Neuronal stem cell (in vitro differentiated cells): ENCODE data around the gene PRKD1.

ENCODE experiments used
- DNase-seq: peaks from one replicate; pipeline ENCODE4 v3.0.0-alpha.2; 2013; ENCODE audit warnings: low spot score
- H2AFZ ChIP-seq: one replicate; pipeline ENCODE4 v1.6.1; 2013; ENCODE audit warnings: mild to moderate bottlenecking, low read length, inconsistent platforms
- H2AK5ac ChIP-seq: 2 replicates; pipeline ENCODE4 v1.6.1; 2013; ENCODE audit warnings: low read depth, mild to moderate bottlenecking, inconsistent platforms, low read length, moderate library complexity, mixed read lengths
- H2BK120ac ChIP-seq: 2 replicates; pipeline ENCODE4 v1.6.1; 2013; ENCODE audit warnings: low read depth, mild to moderate bottlenecking, inconsistent platforms, low read length, moderate library complexity, mixed read lengths
- H2BK12ac ChIP-seq: one replicate; pipeline ENCODE4 v1.6.1; 2013; ENCODE audit warnings: low read length, inconsistent platforms
- H2BK15ac ChIP-seq: 2 replicates; pipeline ENCODE4 v1.6.1; 2013; ENCODE audit warnings: mild to moderate bottlenecking, low read length, inconsistent platforms, mixed read lengths
- H2BK5ac ChIP-seq: one replicate; pipeline ENCODE4 v1.6.1; 2013; ENCODE audit warnings: inconsistent platforms, mild to moderate bottlenecking, low read length, moderate library complexity
- H3K14ac ChIP-seq: one replicate; pipeline ENCODE4 v1.6.1; 2013; ENCODE audit warnings: low read length, inconsistent platforms
- H3K18ac ChIP-seq: 2 replicates; pipeline ENCODE4 v1.6.1; 2013; ENCODE audit warnings: low read length, inconsistent platforms
- H3K23ac ChIP-seq: 2 replicates; pipeline ENCODE4 v1.6.1; 2013; ENCODE audit warnings: low read depth, mild to moderate bottlenecking, mixed read lengths, low read length, inconsistent platforms; ENCODE audit not compliant: poor library complexity
- H3K27ac ChIP-seq: replicated peaks from 3 replicates; pipeline ENCODE4 v1.5.1; 2013; ENCODE audit warnings: low read length, inconsistent platforms
- H3K27me3 ChIP-seq, 3 experiments: 2 replicates each; pipeline ENCODE4 v1.6.1; 2013; ENCODE audit warnings: low read length in 3 of 3, mild to moderate bottlenecking in 2 of 3, inconsistent platforms in 1 of 3, low read depth in 1 of 3, mixed read lengths in 1 of 3, moderate library complexity in 1 of 3; ENCODE audit not compliant: control insufficient read depth in 3 of 3, insufficient read depth in 3 of 3
- H3K36me3 ChIP-seq, 2 donors: replicated peaks in 1 of 2; 2 replicates each; pipeline ENCODE4 v1.6.1; 2013; ENCODE audit warnings: low read length in 2 of 2; ENCODE audit not compliant: control insufficient read depth in 2 of 2, insufficient read depth in 2 of 2
- H3K4ac ChIP-seq: 2 replicates; pipeline ENCODE4 v1.6.1; 2013; ENCODE audit warnings: inconsistent platforms, mild to moderate bottlenecking, low read length, moderate library complexity
- H3K4me1 ChIP-seq, 2 donors: 1 replicate in 1 of 2; 2 replicates in 1 of 2; pipeline ENCODE4 v1.6.1; 2013; ENCODE audit warnings: low read length in 2 of 2, low read depth in 1 of 2; ENCODE audit not compliant: control insufficient read depth in 2 of 2, insufficient read depth in 1 of 2
- H3K4me2 ChIP-seq: one replicate; pipeline ENCODE4 v1.6.1; 2013; ENCODE audit warnings: mild to moderate bottlenecking, low read length, inconsistent platforms; ENCODE audit not compliant: insufficient read depth, poor library complexity, severe bottlenecking
- H3K4me3 ChIP-seq, 2 donors: 2 replicates each; pipeline ENCODE4 v1.5.1; 2013; ENCODE audit warnings: low read length in 2 of 2, mild to moderate bottlenecking in 2 of 2, inconsistent platforms in 1 of 2, moderate library complexity in 1 of 2
- H3K79me1 ChIP-seq: one replicate; pipeline ENCODE4 v1.6.1; 2013; ENCODE audit warnings: low read depth, mild to moderate bottlenecking, inconsistent platforms, low read length, moderate library complexity
- H3K9ac ChIP-seq: one replicate; pipeline ENCODE4 v1.6.1; 2013; ENCODE audit warnings: mild to moderate bottlenecking, low read depth, low read length, inconsistent platforms; ENCODE audit not compliant: poor library complexity
- H3K9me3 ChIP-seq, 2 donors: replicated peaks in 1 of 2; 2 replicates each; pipeline versions ENCODE3 to v1.6.1; 2013; ENCODE audit warnings: low read length in 2 of 2, mild to moderate bottlenecking in 2 of 2, inconsistent platforms in 1 of 2, low read depth in 1 of 2, mixed read lengths in 1 of 2, moderate library complexity in 1 of 2; ENCODE audit not compliant: control insufficient read depth in 2 of 2, insufficient read depth in 1 of 2
- H4K8ac ChIP-seq: one replicate; pipeline ENCODE4 v1.6.1; 2013; ENCODE audit warnings: low read depth, mild to moderate bottlenecking, inconsistent platforms, low read length, moderate library complexity
- H4K91ac ChIP-seq: one replicate; pipeline ENCODE4 v1.6.1; 2013; ENCODE audit warnings: low read length, low read depth, mild to moderate bottlenecking, inconsistent platforms; ENCODE audit not compliant: poor library complexity
- WGBS, 2 donors: extraction: QIAGEN DNeasy Blood & Tissue Kit; methylation state at CpG; one replicate each; pipeline ENCODE4 v1.1.7; 2013; ENCODE audit warnings: missing lambda C conversion rate in 2 of 2, mixed read lengths in 1 of 2; ENCODE audit not compliant: insufficient read length in 2 of 2, insufficient replicate concordance in 1 of 2; ENCODE audit errors: extremely low coverage in 2 of 2; 5-methylcytosine and 5-hydroxymethylcytosine counted together

PRKD1 gene

DNA sequence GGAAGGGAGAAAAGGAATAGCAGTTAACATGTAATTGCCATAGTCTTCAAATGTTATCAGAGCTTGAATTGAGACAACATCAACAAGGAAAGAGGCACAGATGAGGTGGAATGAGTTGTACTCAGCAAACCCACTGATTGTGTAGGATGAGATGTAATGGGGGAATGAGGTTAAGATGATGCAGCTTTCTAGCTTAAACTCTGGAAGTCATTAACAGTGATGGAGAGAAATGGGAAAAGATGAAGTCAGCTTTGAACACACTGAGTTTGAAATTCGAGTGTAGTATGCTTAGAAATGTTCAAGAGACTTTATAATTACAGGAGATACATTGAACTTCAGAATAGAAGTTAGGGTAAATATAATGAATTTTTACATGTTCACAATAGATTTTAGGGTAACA, 106.9 kb downstream of the PRKD1 start:
- Histone ChIP-seq H3K27ac (no peak overlapping the region), H4K8ac (no peak overlapping the region), H3K4me2 (no peak overlapping the region), H4K91ac (no peak overlapping the region), H3K9me3 (no peaks in the 10 kb centered on the region), H3K27me3 (no peaks in the 10 kb centered on the region), H3K14ac (no peak overlapping the region), H2BK5ac (no peak overlapping the region), H2BK15ac (no peak overlapping the region), H2AK5ac (no peak overlapping the region), H3K4me3 (no peak overlapping the region), H3K23ac (no peak overlapping the region), H3K36me3 (no peaks in the 10 kb centered on the region), H3K4me1 (peaks cover 9 to 32% of the 10 kb centered on the region in 2 donors), H3K18ac (no peak overlapping the region), H3K79me1 (no peaks in the 10 kb centered on the region), H2BK12ac (no peak overlapping the region), H2AFZ (no peak overlapping the region), H2BK120ac (no peak overlapping the region), H3K9ac (no peak overlapping the region), H3K4ac (no peak overlapping the region)
- DNase-seq, result no peak
- WGBS, 2 donors, result no CpG with 5 or more reads among the region's 1 CpG

GRCh38 chr14:29817767-29818405, 109.8 kb downstream of the PRKD1 start:
- Histone ChIP-seq H3K79me1 (no peaks in the 10 kb centered on the region), H3K27me3 (no peaks in the 10 kb centered on the region), H2AK5ac (no peak overlapping the region), H3K4me1 (peaks cover 7 to 18% of the 10 kb centered on the region in 2 donors), H2BK12ac (no peak overlapping the region), H3K4me3 (no peak overlapping the region), H2BK5ac (no peak overlapping the region), H3K9ac (no peak overlapping the region), H2BK15ac (no peak overlapping the region), H3K23ac (no peak overlapping the region), H4K91ac (no peak overlapping the region), H3K36me3 (no peaks in the 10 kb centered on the region), H3K4me2 (no peak overlapping the region), H2AFZ (no peak overlapping the region), H3K27ac (no peak overlapping the region), H2BK120ac (no peak overlapping the region), H3K4ac (no peak overlapping the region), H3K14ac (no peak overlapping the region), H4K8ac (no peak overlapping the region), H3K9me3 (no peaks in the 10 kb centered on the region), H3K18ac (no peak overlapping the region)
- no peak for DNase-seq

- Histone ChIP-seq H3K23ac (no peak overlapping the region), H3K4me3 (no peak overlapping the region), H2AK5ac (no peak overlapping the region), H3K4me1 (no peaks in the 10 kb centered on the region), H2BK120ac (no peak overlapping the region), H2AFZ (no peak overlapping the region), H2BK5ac (no peak overlapping the region), H3K14ac (no peak overlapping the region), H3K4me2 (no peak overlapping the region), H3K9me3 (no peaks in the 10 kb centered on the region), H3K4ac (no peak overlapping the region), H3K79me1 (no peaks in the 10 kb centered on the region), H4K8ac (no peak overlapping the region), H4K91ac (no peak overlapping the region), H3K27me3 (no peaks in the 10 kb centered on the region), H3K9ac (no peak overlapping the region), H2BK12ac (no peak overlapping the region), H3K36me3 (no peaks in the 10 kb centered on the region), H3K18ac (no peak overlapping the region), H2BK15ac (no peak overlapping the region), H3K27ac (no peak overlapping the region)
- no CpG with 5 or more reads among the region's 4 CpGs for WGBS, 2 donors
- no peak for DNase-seq
Observed at GRCh38 chr14:29815016-29815674, 112.5 kb downstream of the PRKD1 start.

DNA sequence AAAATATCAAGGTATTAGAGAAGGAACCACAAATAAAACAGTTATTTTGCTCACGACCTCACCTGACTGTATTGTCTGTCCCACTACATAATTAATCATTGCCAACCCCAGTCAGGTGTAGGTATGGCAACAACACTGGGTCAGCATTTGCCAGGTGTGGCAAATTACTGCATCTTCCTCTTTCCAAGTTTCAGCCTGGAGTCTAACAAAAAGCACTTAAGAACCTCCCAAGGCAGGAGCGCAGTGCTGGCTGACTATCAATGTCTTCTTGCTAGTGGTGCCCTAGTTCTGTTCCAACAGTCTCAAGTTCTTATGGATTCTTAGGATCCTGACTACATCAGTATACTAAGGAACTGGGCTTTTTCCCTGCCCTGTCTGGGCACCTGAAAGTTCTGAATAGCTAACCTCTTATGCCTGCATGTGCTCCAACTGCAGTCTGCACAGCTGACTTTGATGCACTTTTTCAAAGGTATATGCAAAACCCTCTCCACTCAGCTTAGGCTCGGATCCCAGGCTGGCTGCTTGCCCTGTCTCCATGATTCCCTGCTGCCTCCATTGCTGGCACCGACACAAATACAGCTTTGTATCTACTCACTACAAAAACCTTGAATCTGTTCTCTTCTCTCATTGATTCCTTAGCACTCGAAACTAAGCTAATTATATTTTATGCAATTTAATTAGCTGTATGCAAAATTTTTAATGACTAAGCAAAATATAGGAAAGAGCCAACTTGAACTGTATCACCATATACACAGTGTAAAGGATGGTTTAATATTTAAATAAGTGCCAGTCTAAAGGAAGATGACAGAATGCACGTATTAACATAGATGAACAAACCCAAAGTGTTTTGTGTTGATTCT, 113.3 kb downstream of the PRKD1 start:
- Histone ChIP-seq H3K23ac (no peak overlapping the region), H3K79me1 (no peaks in the 10 kb centered on the region), H3K4ac (no peak overlapping the region), H3K14ac (no peak overlapping the region), H3K27ac (no peak overlapping the region), H2AFZ (no peak overlapping the region), H3K4me2 (no peak overlapping the region), H4K91ac (no peak overlapping the region), H3K4me3 (no peak overlapping the region), H3K27me3 (no peaks in the 10 kb centered on the region), H3K9ac (no peak overlapping the region), H3K9me3 (no peaks in the 10 kb centered on the region), H3K36me3 (no peaks in the 10 kb centered on the region), H2BK15ac (no peak overlapping the region), H2BK5ac (no peak overlapping the region), H2BK12ac (no peak overlapping the region), H3K18ac (no peak overlapping the region), H2BK120ac (no peak overlapping the region), H3K4me1 (no peaks in the 10 kb centered on the region), H2AK5ac (no peak overlapping the region), H4K8ac (no peak overlapping the region)
- DNase-seq, result no peak
- WGBS, 2 donors, result no CpG with 5 or more reads among the region's 6 CpGs
